ENCODE results near the gene MICU1.

GRCh38 chr10:72503241-72503640, 122.6 kb downstream of the MICU1 start:
- no peak for TF ChIP-seq CTCF (IDR thresholded peaks at IDR 0.05)
- TF ChIP-seq POLR2AphosphoS5 (IDR thresholded peaks at IDR 0.05), result peak; percentile 46 to 51
- no peak for TF ChIP-seq POLR2A (IDR thresholded peaks at IDR 0.05)
- no peak for TF ChIP-seq EP300 (IDR thresholded peaks at IDR 0.05)

Measured in upper lobe of left lung (tissue), 4 donors.